Subcutaneous adipose tissue (tissue), 4 donors: ENCODE data around the gene FUCA1. TPM values are rescaled to one million over a fixed set of nuclear protein-coding genes. Genes with fewer than 3 reads are reported as not detected.

Experiments
- CTCF ChIP-seq: fragments of 450-650 bp; IDR thresholded peaks from one replicate; pipeline ENCODE4 v1.5.1; 2016; ENCODE audit warnings: low read depth, mild to moderate bottlenecking, control low read depth, antibody characterized with exemption, moderate library complexity
- total RNA-seq, 4 donors: library from RNA; depleted of rRNA; stranded (reverse); fragments of >200 nt; gene quantifications; one replicate each; pipeline ENCODE4 v1.1.0, GENCODE V29; 2016

The FUCA1 gene
- total RNA-seq, 4 donors from 2014 or later = 30.0 to 121 (median 38.6) TPM

GRCh38 chr1:23810818-23811540, 57.1 kb downstream of the FUCA1 start:
- no peak for TF ChIP-seq CTCF

- no peak for TF ChIP-seq CTCF
Observed at GRCh38 chr1:23809751-23810171, 58.3 kb downstream of the FUCA1 start.

- TF ChIP-seq CTCF = no peak
Observed at GRCh38 chr1:23807453-23807852, 60.6 kb downstream of the FUCA1 start.

- no peak for TF ChIP-seq CTCF
Observed at GRCh38 chr1:23806280-23806679, 61.8 kb downstream of the FUCA1 start.

- no peak for TF ChIP-seq CTCF
Observed at GRCh38 chr1:23805025-23805424, 63.1 kb downstream of the FUCA1 start.

GRCh38 chr1:23804183-23804835, 63.8 kb downstream of the FUCA1 start:
- TF ChIP-seq CTCF = no peak

- TF ChIP-seq CTCF = no peak
Observed at GRCh38 chr1:23803674-23804073, 64.4 kb downstream of the FUCA1 start.
